Inferior parietal cortex (tissue), 1 donor: ENCODE data around the gene SELENBP1.
"Not testable (repeated sequence)": the region's sequence is repeated elsewhere in the genome, so short reads cannot be mapped to it uniquely, and the experiment has no call there.

ENCODE experiments used
- DNase-seq: peaks from one replicate; pipeline ENCODE4 v3.0.0-alpha.2; 2016; ENCODE audit errors: extremely low spot score

Gene SELENBP1

GRCh38 chr1:151372058-151372934 lies at the start of gene SELENBP1:
TSS of gene SELENBP1 (minus strand) at chr1:151372705. CDS start at chr1:151372641, 64 bp downstream.
- peak; percentile 20 for DNase-seq

GRCh38 chr1:151419819-151420218 lies 47.3 kb upstream of the SELENBP1 start:
- no peak for DNase-seq

- peak; percentile 15 for DNase-seq
Observed at GRCh38 chr1:151418081-151418480, 45.6 kb upstream of the SELENBP1 start.

- DNase-seq: no peak
Observed at GRCh38 chr1:151416231-151416630, 43.7 kb upstream of the SELENBP1 start.

GRCh38 chr1:151411884-151412283 lies 39.4 kb upstream of the SELENBP1 start:
- DNase-seq: no peak

- no peak for DNase-seq
Observed at GRCh38 chr1:151408891-151409290, 36.4 kb upstream of the SELENBP1 start.

- DNase-seq: no peak
Observed at GRCh38 chr1:151407304-151407703, 34.8 kb upstream of the SELENBP1 start.

GRCh38 chr1:151406176-151406575 lies 33.7 kb upstream of the SELENBP1 start:
- DNase-seq: no peak

GRCh38 chr1:151405187-151405951 lies 32.9 kb upstream of the SELENBP1 start:
- DNase-seq: no peak

- no peak for DNase-seq
Observed at GRCh38 chr1:151403612-151404011, 31.1 kb upstream of the SELENBP1 start.

GRCh38 chr1:151402764-151403163 lies 30.3 kb upstream of the SELENBP1 start:
- no peak for DNase-seq

- no peak for DNase-seq
Observed at GRCh38 chr1:151401860-151402259, 29.4 kb upstream of the SELENBP1 start.

GRCh38 chr1:151401125-151401788 lies 28.8 kb upstream of the SELENBP1 start:
- no peak for DNase-seq

GRCh38 chr1:151399324-151400171 lies 27.0 kb upstream of the SELENBP1 start, which contains the start of gene PSMB4:
TSS of gene PSMB4 (plus strand) at chr1:151399573. CDS start at chr1:151399588, 15 bp downstream.
- peak; percentile 99 for DNase-seq

- DNase-seq: not testable (repeated sequence)
Observed at GRCh38 chr1:151396265-151396664, 23.8 kb upstream of the SELENBP1 start.

- no peak for DNase-seq
Observed at GRCh38 chr1:151393583-151393982, 21.1 kb upstream of the SELENBP1 start.

- no peak for DNase-seq
Observed at GRCh38 chr1:151391079-151391563, 18.6 kb upstream of the SELENBP1 start.

- not testable (repeated sequence) for DNase-seq
Observed at GRCh38 chr1:151390221-151391078, 17.9 kb upstream of the SELENBP1 start.

- no peak for DNase-seq
Observed at GRCh38 chr1:151386002-151386401, 13.5 kb upstream of the SELENBP1 start.

GRCh38 chr1:151384584-151384983 lies 12.1 kb upstream of the SELENBP1 start:
- no peak for DNase-seq
